IPS-NIHi11 (cell line): ENCODE data around the gene HSPH1.
"Not testable (repeated sequence)": the region's sequence is repeated elsewhere in the genome, so short reads cannot be mapped to it uniquely, and the experiment has no call there.

Experiments
- DNase-seq: peaks from one replicate; pipeline ENCODE4 v3.0.0; 2012; ENCODE audit warnings: mixed read lengths, low spot score

HSPH1 gene

DNA sequence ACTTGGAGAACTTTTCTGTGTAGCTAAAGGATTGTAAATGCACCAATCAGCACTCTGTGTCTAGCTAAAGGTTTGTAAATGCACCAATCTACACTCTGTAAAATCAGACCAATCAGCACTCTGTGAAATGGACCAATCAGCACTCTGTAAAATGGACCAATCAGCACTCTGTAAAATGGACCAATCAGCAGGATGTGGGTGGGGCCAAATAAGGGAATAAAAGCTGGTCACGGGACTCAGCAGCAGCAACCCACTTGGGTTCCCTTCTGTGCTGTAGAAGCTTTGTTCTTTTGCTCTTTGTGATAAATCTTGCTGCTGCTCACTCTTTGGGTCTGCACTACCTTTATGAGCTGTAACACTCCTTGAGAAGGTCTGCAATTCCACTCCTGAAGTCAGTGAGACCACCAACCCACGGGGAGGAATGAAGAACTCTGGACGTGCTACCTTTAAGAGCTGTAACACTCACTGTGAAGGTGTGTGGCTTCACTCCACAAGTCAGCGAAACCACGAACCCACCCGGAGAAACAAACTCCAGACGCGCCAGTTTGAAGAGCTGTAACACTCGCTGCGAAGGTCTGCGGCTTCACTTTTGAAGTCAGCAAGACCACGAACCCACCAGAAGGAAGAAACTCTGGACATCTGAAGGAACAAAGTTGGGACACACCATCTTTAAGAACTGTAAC, 16.2 kb upstream of the HSPH1 start:
- not testable (repeated sequence) for DNase-seq

DNA sequence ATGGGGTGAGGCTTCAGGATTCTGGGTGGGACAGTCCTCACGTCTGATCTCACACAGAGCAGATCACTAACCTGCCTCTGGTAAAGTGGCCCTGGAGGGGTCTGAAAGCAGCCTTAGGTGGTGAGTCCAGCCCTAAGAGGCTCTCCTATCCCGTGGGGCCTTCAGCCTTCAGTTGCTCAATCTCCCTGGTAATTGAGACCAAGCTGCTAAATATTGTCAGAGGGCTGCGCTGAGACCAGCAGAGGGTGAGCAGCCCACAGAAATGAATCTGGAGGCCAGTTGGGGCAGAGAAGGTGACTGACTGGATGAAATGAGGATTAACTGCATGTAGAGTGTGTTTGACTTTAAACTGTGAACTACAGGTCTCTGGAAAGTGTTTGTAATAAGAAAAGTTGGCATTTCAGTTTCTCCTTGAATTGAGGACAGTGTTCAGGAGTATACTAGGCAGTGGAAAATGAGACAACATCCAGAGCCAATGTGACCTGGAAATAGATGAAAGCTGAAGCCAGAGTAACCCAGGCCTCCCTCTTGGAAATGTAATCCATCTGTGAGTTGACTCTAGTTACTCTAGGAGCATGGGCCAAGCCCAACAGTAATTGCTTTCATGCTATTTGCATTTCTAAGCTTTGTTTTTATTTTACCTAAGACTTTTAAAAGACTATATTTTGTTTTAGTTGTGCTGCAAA, 14.3 kb upstream of the HSPH1 start:
- no peak for DNase-seq

GRCh38 chr13:31174018-31174417, 12.3 kb upstream of the HSPH1 start:
- DNase-seq, result no peak

- DNase-seq, result no peak
Observed at GRCh38 chr13:31172535-31172934, 10.8 kb upstream of the HSPH1 start.

- DNase-seq, result no peak
Observed at GRCh38 chr13:31172001-31172400, 10.3 kb upstream of the HSPH1 start.

DNA sequence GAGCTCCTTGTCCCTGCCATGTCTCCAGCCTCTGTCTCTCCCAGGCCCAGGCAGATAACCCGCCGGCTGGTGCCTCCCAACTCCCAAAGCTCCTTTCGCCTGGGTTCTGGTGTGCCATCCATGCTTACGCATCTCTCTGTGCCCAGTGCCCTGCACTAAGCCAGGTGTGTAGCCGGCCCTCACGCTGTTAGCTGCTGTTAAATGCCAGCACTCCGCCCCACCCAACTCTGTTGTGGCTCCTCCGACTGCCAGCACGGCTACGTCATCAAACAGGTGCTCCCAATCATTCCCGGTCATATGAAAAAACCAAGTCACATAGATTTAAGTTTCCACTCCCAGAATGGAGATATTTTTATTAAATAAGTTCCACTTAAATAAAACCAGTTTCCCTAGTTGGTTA, 7.0 kb upstream of the HSPH1 start:
- DNase-seq, result no peak

DNA sequence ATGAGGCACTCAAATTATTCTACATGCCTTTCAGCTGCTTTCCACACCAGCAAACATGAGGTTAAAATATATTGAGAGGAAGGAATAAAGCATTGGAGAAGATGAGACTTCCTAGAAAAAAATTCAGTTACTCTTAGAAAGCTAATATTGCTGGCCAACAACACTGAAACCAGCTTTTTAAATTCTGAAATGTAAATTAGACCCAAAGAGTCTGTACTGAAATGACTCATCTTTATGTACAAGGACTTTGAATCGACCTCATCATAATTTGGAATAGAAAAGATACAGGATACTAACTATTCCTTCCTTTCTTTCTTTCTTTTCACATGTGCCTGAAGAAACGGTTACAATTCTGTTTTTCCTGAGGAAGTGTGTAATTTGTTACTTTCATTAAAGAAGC, 6.5 kb upstream of the HSPH1 start:
- DNase-seq, result no peak

DNA sequence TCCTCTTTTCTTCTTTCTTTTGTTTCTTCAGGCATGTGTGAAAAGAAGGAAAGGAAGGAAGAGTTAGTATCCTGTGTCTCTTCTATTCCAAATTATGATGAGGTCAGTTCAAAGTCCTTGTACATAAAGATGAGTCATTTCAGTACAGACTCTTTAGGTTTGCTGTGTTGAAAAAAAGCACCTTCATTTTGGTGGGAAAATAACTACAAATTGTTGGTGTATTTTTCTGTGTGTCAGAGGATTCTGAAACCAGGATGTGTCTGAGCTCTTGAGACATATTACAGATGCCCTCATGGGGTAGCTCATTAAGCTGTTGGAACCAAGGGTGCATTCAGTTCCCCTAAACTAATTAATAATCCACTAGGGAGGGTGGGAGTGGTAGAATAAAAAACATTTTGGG, 5.8 kb upstream of the HSPH1 start:
- DNase-seq, result no peak

GRCh38 chr13:31166591-31166990, 4.9 kb upstream of the HSPH1 start:
- DNase-seq, result no peak

DNA sequence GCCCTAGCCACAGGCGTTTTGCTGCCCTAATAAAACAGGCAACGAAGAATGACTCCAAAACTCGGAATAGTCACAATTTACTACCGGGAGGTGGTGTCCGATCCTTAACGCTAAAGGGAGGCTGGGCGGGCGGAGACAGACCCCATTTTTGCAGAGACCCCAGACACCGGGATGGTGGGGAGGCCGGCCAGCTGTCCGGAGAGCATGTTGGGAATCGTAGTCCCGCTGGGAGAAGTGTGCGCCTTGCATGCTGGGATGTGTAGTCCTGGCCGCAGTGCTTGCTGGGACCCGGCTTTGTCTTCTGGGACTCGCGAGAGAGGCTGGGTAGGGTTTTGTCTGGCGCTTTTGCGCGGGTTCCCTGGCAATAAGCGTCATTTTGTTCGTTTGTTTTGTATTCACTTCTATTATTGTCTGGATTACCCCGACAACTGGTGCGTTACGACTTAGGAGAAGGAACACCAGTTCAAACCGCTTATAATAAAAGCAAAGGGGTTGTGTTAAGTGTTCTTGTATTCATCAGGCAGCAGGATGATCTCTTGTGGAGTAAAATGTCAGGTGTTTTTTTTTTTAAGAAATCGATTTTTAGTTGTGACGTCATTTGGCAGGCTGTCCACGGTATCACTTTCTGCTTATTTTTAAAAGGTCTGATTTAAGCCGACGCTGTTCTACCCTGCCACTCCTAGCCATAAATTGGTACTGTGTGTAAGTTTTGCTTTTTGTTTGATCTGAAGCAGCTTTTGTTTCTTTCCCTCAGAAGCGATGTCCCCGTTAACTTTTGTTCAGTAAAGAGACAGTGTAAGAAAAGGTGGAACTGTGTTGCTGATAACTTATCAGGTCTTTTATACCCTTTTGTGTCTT, 676 bp upstream of the HSPH1 start:
- DNase-seq, result peak; percentile 90

DNA sequence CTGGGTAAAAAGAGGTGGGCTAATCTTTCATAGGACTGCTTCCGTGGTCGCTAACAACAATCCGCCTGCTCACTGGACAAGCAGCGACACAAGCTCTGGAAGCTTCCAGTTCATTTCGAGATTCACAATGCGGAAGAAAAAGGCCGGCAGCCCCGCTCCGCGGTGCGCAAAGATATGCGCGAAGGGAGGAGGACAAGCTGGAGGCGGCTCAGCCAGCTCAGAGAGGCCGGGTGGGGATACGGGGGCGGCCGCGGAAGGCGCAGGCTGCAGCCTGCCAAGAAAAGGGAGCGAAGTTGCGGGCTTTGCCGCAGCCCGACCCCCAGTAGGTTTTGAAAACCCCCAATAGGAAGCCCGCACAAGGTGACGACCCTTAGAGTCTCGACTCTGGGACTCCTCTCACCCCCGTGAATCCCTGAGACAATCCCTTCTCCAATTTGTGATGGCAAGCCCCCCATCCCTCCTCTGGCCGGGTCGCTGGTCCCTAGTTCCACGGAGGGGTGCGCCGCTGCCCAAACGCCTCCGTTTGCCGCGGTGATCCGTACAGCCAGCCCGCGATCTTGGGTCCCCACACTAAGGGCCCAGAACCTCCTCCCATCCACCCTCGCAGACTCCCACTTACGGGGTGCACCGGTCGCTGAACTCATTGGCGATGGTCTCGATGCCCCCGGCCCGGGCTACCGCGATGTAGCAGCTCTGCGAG, 697 bp downstream of the HSPH1 start:
- DNase-seq, result peak; percentile 40

DNA sequence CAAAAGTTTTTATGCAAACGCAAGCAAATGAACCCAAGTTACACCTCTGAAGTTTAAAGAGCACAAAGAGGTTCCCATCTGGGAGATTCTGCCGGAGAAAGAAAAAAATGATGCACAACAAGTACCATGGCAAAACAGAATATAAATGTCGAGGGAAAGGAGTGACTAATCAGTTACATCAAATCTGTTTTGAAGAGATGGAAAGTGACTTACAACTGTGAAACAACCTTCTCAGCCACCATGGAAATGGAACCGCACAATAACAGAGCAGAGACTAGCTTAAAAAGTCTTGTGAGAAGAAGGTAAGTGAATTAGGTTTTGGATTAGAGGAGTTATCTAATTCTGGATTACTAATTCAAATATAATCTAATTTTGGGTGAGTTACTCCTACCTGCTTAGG, 2.4 kb downstream of the HSPH1 start:
- no peak for DNase-seq

GRCh38 chr13:31154939-31155338, 6.8 kb downstream of the HSPH1 start:
- no peak for DNase-seq

GRCh38 chr13:31151837-31152236, 9.9 kb downstream of the HSPH1 start:
- no peak for DNase-seq

GRCh38 chr13:31150315-31150985, 11.3 kb downstream of the HSPH1 start:
- DNase-seq, result no peak

GRCh38 chr13:31149604-31150003, 12.1 kb downstream of the HSPH1 start:
- no peak for DNase-seq

DNA sequence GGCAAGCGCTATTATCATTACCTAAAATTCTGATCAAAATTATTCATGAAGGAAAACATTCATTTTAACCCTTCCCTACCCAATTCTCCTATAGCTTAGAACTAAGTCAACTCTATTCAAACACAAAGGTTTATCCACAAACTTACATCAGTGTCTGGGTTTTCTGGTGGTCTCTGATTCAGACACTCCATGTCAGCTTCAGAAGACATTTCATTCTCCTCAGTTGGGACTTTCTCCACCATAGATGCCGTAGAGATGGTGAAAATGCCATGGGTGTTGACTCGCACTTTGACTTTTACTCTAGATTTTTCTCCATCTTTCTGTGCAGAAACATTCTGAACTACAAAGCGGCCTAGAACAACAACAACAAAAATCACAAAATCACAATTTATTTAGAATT, 16.3 kb downstream of the HSPH1 start:
- DNase-seq, result no peak

GRCh38 chr13:31138515-31138914, 23.2 kb downstream of the HSPH1 start:
- no peak for DNase-seq

- DNase-seq, result no peak
Observed at GRCh38 chr13:31136724-31137123, 25.0 kb downstream of the HSPH1 start.

DNA sequence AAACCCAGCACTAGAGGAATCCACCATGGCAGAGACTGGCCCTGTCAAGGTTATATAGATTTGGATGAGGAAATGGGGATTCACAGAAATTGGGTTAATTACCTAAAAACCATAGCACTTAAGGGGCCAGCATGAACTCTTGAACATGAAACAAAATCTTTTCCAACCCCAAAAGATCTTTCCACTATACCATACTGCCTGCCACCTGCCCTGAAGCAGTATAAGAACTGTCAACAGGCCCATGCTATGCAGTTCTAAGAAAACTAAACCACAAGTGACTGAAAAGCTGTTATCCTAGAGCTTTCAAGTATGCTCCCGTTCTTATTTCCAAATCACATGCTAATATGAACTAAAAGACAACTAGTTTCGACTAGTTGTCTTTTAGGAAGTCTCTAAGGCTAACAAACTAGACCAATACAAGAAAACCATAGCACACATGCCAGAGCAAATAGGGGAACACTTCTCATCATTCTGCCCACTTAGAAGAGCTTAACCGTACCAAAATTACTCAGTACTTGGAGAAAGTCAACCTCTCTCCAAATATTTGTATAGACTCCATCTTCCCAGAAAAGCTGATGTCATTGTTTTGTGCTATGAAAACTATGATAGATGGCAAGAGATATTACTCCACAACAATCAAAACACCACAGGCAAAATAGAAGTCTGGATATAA, 27.5 kb downstream of the HSPH1 start:
- DNase-seq, result no peak

DNA sequence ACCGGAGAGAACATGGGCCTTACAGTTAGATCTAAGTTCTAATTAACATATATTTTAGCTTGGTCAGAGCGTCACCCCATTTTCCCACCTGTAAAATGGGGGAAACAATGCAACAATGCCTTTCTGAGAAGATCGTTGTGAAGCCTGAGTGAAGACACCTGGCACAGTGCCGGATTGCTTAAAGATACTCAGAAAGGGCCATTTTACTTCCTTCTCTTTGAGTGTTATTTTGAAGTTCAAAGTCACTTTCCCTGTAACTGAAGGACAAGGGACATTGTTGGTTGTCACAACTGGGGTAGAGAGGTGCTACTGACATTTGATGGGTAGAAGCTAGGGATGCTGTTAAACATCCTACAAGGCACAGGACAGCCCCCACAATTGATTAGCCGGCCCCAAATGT, 28.1 kb downstream of the HSPH1 start:
- DNase-seq, result no peak
